ENCODE measurements around the gene IGIP. TPM values are rescaled to one million over a fixed set of nuclear protein-coding genes. Genes with fewer than 3 reads are reported as not detected.

Gene IGIP
- 1.4 TPM for polyA plus RNA-seq (2013)

DNA sequence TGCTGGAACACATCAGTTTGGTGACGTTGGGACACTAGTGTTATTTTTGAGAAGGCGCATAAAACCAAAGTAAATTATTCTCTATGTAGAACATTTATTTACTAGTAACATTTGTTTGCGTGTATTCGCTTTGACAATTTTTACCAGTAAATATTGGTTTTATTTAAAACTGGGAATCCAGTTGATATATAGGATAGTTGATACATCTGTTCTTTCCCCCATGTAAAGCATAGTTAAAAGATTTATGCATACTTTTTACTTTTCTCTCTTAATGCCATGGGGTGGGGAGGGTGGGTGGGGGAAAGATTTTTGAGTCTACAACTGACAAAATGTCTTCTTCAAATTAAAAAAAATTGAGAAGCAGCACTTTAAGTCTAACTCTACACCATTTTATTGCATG is at the start of gene IGIP:
TSS of gene IGIP (plus strand) at position 301 of the 400 bp plus-strand sequence. CDS start 2,540 bp downstream, outside the sequence.
- H3K4me3 ChIP-seq (ENCODE audit: control insufficient read depth in 1 of 7, extremely low read depth in 1 of 7, insufficient read depth in 4 of 7, low read depth in 2 of 7, low read length in 6 of 7): no peak within 1 kb of the TSS
- H3K9me3 ChIP-seq (ENCODE audit: control extremely low read depth in 1 of 5, control insufficient read depth in 4 of 5, insufficient read depth in 2 of 5, low read depth in 1 of 5, low read length in 4 of 5): no peaks in the 10 kb centered on the region
- H3K27ac ChIP-seq (ENCODE audit: insufficient read depth in 1 of 2, low read depth in 1 of 2, low read length in 2 of 2, poor library complexity in 1 of 2, severe bottlenecking in 2 of 2): no peak within 1 kb of the TSS
- ChIA-PET CTCF (interaction anchor here (0.8 to 6.0 kb wide), 3 partner anchors 8 to 19 kb away, joined by 4 to 62 read pairs (median 5); no protein-coding TSS in a partner anchor), POLR2A (no interaction called here)
- no peaks in the 10 kb centered on the region for H3K36me3 ChIP-seq (ENCODE audit: control insufficient read depth in 4 of 4, insufficient read depth in 4 of 4, low read length in 3 of 4)
- H3K27me3 ChIP-seq (replicated peaks in 2 of 5; ENCODE audit: control insufficient read depth in 4 of 5, insufficient read depth in 5 of 5, low read length in 4 of 5): peaks cover 0 to 3% (median 0%) of the 10 kb centered on the region in 5 experiments
- WGBS (ENCODE audit: insufficient coverage): no CpG with 5 or more reads among the region's 4 CpGs
- peaks cover 0 to 4% (median 0%) of the 10 kb centered on the region in 4 experiments for H3K4me1 ChIP-seq (ENCODE audit: control extremely low read depth in 1 of 4, control insufficient read depth in 4 of 4, insufficient read depth in 4 of 4, low read length in 3 of 4)
- DNase-seq: no peak

DNA sequence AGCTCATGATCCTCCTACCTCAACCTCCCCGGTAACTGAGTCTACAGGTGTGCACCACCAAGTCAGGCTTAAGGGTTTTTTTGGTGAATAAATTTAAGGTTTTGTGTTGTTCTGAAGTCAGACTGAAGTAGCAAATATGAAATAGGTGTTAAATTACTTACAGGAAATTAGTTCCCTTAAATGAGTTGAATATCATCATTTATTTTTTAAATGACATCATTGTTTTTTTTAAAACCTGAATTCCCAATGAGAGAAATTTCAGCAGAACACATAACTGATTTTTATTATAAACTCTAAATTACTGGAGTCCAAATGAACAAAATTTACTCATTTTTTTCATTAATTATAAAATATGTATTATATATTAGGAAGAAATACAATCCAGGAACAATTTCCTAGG is 49.6 kb upstream of the IGIP start:
- Histone ChIP-seq H3K27me3 (replicated peaks in 2 of 5; ENCODE audit: control insufficient read depth in 4 of 5, insufficient read depth in 5 of 5, low read length in 4 of 5) (peaks cover 0 to 8% (median 2%) of the 10 kb centered on the region in 5 experiments), H3K4me1 (ENCODE audit: control extremely low read depth in 1 of 4, control insufficient read depth in 4 of 4, insufficient read depth in 4 of 4, low read length in 3 of 4) (no peaks in the 10 kb centered on the region), H3K4me3 (ENCODE audit: control insufficient read depth in 1 of 7, extremely low read depth in 1 of 7, insufficient read depth in 4 of 7, low read depth in 2 of 7, low read length in 6 of 7) (no peak overlapping the region), H3K9me3 (ENCODE audit: control extremely low read depth in 1 of 5, control insufficient read depth in 4 of 5, insufficient read depth in 2 of 5, low read depth in 1 of 5, low read length in 4 of 5) (no peaks in the 10 kb centered on the region), H3K36me3 (ENCODE audit: control insufficient read depth in 4 of 4, insufficient read depth in 4 of 4, low read length in 3 of 4) (no peaks in the 10 kb centered on the region), H3K27ac (ENCODE audit: insufficient read depth in 1 of 2, low read depth in 1 of 2, low read length in 2 of 2, poor library complexity in 1 of 2, severe bottlenecking in 2 of 2) (no peak overlapping the region)
- DNase-seq: no peak
- ChIA-PET CTCF (interaction anchor here (0.7 to 10.9 kb wide), 10 partner anchors 9 to 79 kb away, joined by 3 to 142 read pairs (median 5); partner anchors contain the start of gene PURA), POLR2A (no interaction called here)
- WGBS (ENCODE audit: insufficient coverage): no CpG with 5 or more reads among the region's 1 CpG

DNA sequence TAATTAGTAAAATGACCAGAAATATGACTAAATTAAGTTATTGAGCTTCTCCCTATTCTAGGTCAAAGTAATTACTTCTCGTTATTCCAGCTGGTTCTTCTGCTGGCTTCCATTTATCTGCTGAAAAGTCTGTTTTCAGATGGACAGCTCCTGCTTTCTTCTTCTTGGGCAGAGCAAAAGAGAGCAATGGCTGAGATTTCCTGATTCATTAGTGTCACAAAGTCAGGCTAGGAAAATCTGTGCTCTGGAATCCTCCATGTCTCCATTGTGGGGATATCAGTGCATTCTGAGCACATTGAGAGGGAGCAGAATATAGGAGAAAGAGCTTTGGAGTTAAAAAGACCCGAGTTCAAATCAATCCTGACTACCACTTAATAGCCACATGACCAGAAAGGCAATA is 48.9 kb upstream of the IGIP start:
- no peaks in the 10 kb centered on the region for H3K9me3 ChIP-seq (ENCODE audit: control extremely low read depth in 1 of 5, control insufficient read depth in 4 of 5, insufficient read depth in 2 of 5, low read depth in 1 of 5, low read length in 4 of 5)
- no peak overlapping the region for H3K4me3 ChIP-seq (ENCODE audit: control insufficient read depth in 1 of 7, extremely low read depth in 1 of 7, insufficient read depth in 4 of 7, low read depth in 2 of 7, low read length in 6 of 7)
- H3K36me3 ChIP-seq (ENCODE audit: control insufficient read depth in 4 of 4, insufficient read depth in 4 of 4, low read length in 3 of 4): no peaks in the 10 kb centered on the region
- H3K27me3 ChIP-seq (replicated peaks in 2 of 5; ENCODE audit: control insufficient read depth in 4 of 5, insufficient read depth in 5 of 5, low read length in 4 of 5): peaks cover 0 to 5% (median 2%) of the 10 kb centered on the region in 5 experiments
- DNase-seq: no peak
- H3K4me1 ChIP-seq (ENCODE audit: control extremely low read depth in 1 of 4, control insufficient read depth in 4 of 4, insufficient read depth in 4 of 4, low read length in 3 of 4): no peaks in the 10 kb centered on the region
- 100% methylated on average over 1 of the region's 2 CpGs for WGBS (ENCODE audit: insufficient coverage)
- ChIA-PET POLR2A (no interaction called here), CTCF (interaction anchor here (0.7 to 10.9 kb wide), 6 partner anchors 12 to 1448 kb away, joined by 3 to 142 read pairs (median 16); no protein-coding TSS in a partner anchor)
- no peak overlapping the region for H3K27ac ChIP-seq (ENCODE audit: insufficient read depth in 1 of 2, low read depth in 1 of 2, low read length in 2 of 2, poor library complexity in 1 of 2, severe bottlenecking in 2 of 2)

DNA sequence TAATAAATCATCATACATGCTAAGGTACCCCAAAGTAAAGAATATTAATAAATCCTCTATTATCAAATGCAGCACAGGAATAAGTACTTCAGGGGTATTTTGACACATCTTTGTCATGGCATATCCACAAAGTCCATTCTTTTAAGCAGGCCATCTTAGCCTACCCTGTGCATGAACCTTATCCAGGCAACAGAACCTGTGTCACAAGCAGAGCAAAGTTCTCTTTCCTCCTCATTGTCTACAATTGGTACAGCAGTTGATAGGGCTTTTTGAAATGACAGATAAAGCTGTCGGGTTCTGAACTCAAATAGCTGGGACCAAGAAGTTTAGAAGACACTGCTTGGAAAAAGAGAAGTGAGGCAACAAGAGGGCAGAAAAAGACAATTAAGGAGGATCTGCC is 42.6 kb upstream of the IGIP start:
- H3K27me3 ChIP-seq (replicated peaks in 2 of 5; ENCODE audit: control insufficient read depth in 4 of 5, insufficient read depth in 5 of 5, low read length in 4 of 5): peaks cover 7 to 23% (median 14%) of the 10 kb centered on the region in 5 experiments
- no peaks in the 10 kb centered on the region for H3K4me1 ChIP-seq (ENCODE audit: control extremely low read depth in 1 of 4, control insufficient read depth in 4 of 4, insufficient read depth in 4 of 4, low read length in 3 of 4)

DNA sequence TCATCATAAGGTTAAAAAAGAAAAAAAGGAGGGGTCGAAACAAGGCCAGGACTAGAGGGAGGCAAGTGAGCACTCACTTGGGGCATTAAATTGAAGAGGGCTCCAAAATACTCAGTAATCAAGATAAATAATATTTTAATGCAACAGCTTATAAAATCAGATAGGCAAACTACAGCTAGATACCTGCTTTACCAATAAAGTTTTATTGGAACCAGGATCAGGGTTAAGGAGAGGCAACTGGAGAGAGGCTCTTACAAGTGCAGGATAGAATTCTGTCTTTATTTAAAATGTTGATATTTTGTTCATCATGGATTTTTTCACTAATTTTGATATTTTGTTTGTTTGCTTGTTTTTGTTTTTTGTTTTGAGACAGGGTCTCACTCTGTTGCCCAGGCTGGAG is 42.1 kb upstream of the IGIP start:
- no peak for DNase-seq
- Histone ChIP-seq H3K4me3 (ENCODE audit: control insufficient read depth in 1 of 7, extremely low read depth in 1 of 7, insufficient read depth in 4 of 7, low read depth in 2 of 7, low read length in 6 of 7) (no peak overlapping the region), H3K4me1 (ENCODE audit: control extremely low read depth in 1 of 4, control insufficient read depth in 4 of 4, insufficient read depth in 4 of 4, low read length in 3 of 4) (no peaks in the 10 kb centered on the region), H3K27me3 (replicated peaks in 2 of 5; ENCODE audit: control insufficient read depth in 4 of 5, insufficient read depth in 5 of 5, low read length in 4 of 5) (peaks cover 7 to 23% (median 14%) of the 10 kb centered on the region in 5 experiments), H3K36me3 (ENCODE audit: control insufficient read depth in 4 of 4, insufficient read depth in 4 of 4, low read length in 3 of 4) (no peaks in the 10 kb centered on the region), H3K27ac (ENCODE audit: insufficient read depth in 1 of 2, low read depth in 1 of 2, low read length in 2 of 2, poor library complexity in 1 of 2, severe bottlenecking in 2 of 2) (no peak overlapping the region), H3K9me3 (ENCODE audit: control extremely low read depth in 1 of 5, control insufficient read depth in 4 of 5, insufficient read depth in 2 of 5, low read depth in 1 of 5, low read length in 4 of 5) (no peaks in the 10 kb centered on the region)
- CTCF ChIA-PET: interaction anchor here (0.6 to 1.4 kb wide), 3 partner anchors 11 to 60 kb away, joined by 4 to 7 read pairs (median 5); no protein-coding TSS in a partner anchor
- WGBS (ENCODE audit: insufficient coverage): no CpG with 5 or more reads among the region's 1 CpG
- POLR2A ChIA-PET: no interaction called here

More for the DNA sequence above, 42.6 kb upstream of the IGIP start:
- H3K9me3 ChIP-seq (ENCODE audit: control extremely low read depth in 1 of 5, control insufficient read depth in 4 of 5, insufficient read depth in 2 of 5, low read depth in 1 of 5, low read length in 4 of 5): no peaks in the 10 kb centered on the region
- 78% methylated on average over 1 of the region's 1 CpG for WGBS (ENCODE audit: insufficient coverage)
- no peak overlapping the region for H3K27ac ChIP-seq (ENCODE audit: insufficient read depth in 1 of 2, low read depth in 1 of 2, low read length in 2 of 2, poor library complexity in 1 of 2, severe bottlenecking in 2 of 2)
- POLR2A ChIA-PET: no interaction called here
- no peak overlapping the region for H3K4me3 ChIP-seq (ENCODE audit: control insufficient read depth in 1 of 7, extremely low read depth in 1 of 7, insufficient read depth in 4 of 7, low read depth in 2 of 7, low read length in 6 of 7)
- H3K36me3 ChIP-seq (ENCODE audit: control insufficient read depth in 4 of 4, insufficient read depth in 4 of 4, low read length in 3 of 4): no peaks in the 10 kb centered on the region
- CTCF ChIA-PET: interaction anchor here (0.6 to 1.2 kb wide), 2 partner anchors 10 to 60 kb away, joined by 4 to 5 read pairs; no protein-coding TSS in a partner anchor
- DNase-seq: no peak

DNA sequence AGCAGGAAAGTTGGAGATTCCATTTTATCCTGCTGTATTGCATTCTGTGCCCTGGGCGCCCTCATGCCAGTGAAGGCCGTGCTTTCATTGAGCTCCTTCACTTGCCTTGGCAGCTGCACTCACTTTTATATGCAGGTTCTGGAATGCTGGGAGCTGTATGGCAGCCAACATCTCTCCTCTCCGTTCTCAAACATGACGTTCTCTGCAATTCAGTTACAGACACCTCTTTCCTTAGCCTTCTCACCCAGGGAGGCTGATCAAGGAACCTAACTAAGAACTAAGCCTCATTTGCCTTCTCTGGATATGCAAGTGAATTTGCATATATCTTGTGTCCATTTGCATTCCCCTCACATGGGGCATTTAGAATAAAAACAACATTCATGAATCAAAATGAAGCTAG is 41.2 kb upstream of the IGIP start:
- POLR2A ChIA-PET: no interaction called here
- WGBS (ENCODE audit: insufficient coverage): 60% methylated on average over 4 of the region's 4 CpGs
- Histone ChIP-seq H3K9me3 (ENCODE audit: control extremely low read depth in 1 of 5, control insufficient read depth in 4 of 5, insufficient read depth in 2 of 5, low read depth in 1 of 5, low read length in 4 of 5) (peaks cover 0 to 2% (median 0%) of the 10 kb centered on the region in 5 experiments), H3K4me1 (ENCODE audit: control extremely low read depth in 1 of 4, control insufficient read depth in 4 of 4, insufficient read depth in 4 of 4, low read length in 3 of 4) (no peaks in the 10 kb centered on the region), H3K27ac (ENCODE audit: insufficient read depth in 1 of 2, low read depth in 1 of 2, low read length in 2 of 2, poor library complexity in 1 of 2, severe bottlenecking in 2 of 2) (no peak overlapping the region), H3K27me3 (replicated peaks in 2 of 5; ENCODE audit: control insufficient read depth in 4 of 5, insufficient read depth in 5 of 5, low read length in 4 of 5) (peaks cover 7 to 23% (median 14%) of the 10 kb centered on the region in 5 experiments), H3K36me3 (ENCODE audit: control insufficient read depth in 4 of 4, insufficient read depth in 4 of 4, low read length in 3 of 4) (no peaks in the 10 kb centered on the region), H3K4me3 (ENCODE audit: control insufficient read depth in 1 of 7, extremely low read depth in 1 of 7, insufficient read depth in 4 of 7, low read depth in 2 of 7, low read length in 6 of 7) (no peak overlapping the region)
- CTCF ChIA-PET: interaction anchor here (0.9 to 1.9 kb wide), 5 partner anchors 10 to 67 kb away, joined by 3 to 7 read pairs (median 4); no protein-coding TSS in a partner anchor
- DNase-seq: no peak

DNA sequence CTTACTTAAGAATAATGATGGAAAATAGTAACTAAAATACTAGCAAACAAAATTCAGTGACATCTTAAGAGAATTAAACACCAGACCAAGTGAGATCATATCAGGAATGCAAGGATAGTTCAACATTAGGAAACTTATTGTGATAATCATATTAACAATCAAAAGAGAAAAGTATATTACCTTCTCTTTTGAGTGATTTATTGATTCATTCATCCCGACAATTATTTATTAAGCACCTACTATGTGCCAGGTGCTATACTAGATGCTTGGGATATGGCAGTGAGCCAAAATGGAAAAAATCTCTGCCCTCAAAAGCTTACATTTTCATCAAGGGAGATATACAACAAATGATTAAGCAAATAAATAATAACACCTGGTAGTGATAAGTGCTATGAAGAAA is 35.5 kb upstream of the IGIP start:
- ChIA-PET POLR2A (no interaction called here), CTCF (no interaction called here)
- no peak overlapping the region for H3K4me3 ChIP-seq (ENCODE audit: control insufficient read depth in 1 of 7, extremely low read depth in 1 of 7, insufficient read depth in 4 of 7, low read depth in 2 of 7, low read length in 6 of 7)
- DNase-seq: no peak
- peaks cover 2 to 14% (median 9%) of the 10 kb centered on the region in 5 experiments for H3K9me3 ChIP-seq (ENCODE audit: control extremely low read depth in 1 of 5, control insufficient read depth in 4 of 5, insufficient read depth in 2 of 5, low read depth in 1 of 5, low read length in 4 of 5)
- no peak overlapping the region for H3K27ac ChIP-seq (ENCODE audit: insufficient read depth in 1 of 2, low read depth in 1 of 2, low read length in 2 of 2, poor library complexity in 1 of 2, severe bottlenecking in 2 of 2)
- no peaks in the 10 kb centered on the region for H3K36me3 ChIP-seq (ENCODE audit: control insufficient read depth in 4 of 4, insufficient read depth in 4 of 4, low read length in 3 of 4)
- no CpG with 5 or more reads among the region's 1 CpG for WGBS (ENCODE audit: insufficient coverage)
- H3K27me3 ChIP-seq (replicated peaks in 2 of 5; ENCODE audit: control insufficient read depth in 4 of 5, insufficient read depth in 5 of 5, low read length in 4 of 5): peaks cover 0 to 4% (median 4%) of the 10 kb centered on the region in 5 experiments
- H3K4me1 ChIP-seq (ENCODE audit: control extremely low read depth in 1 of 4, control insufficient read depth in 4 of 4, insufficient read depth in 4 of 4, low read length in 3 of 4): no peaks in the 10 kb centered on the region
